OCI-LY7 (cell line): ENCODE measurements around the gene ANKS1B. TPM values are rescaled to one million over a fixed set of nuclear protein-coding genes. Genes with fewer than 3 reads are reported as not detected.
"Not testable (repeated sequence)": the region's sequence is repeated elsewhere in the genome, so short reads cannot be mapped to it uniquely, and the experiment has no call there.

Experiments
- BruUV-seq: library from RNA; stranded (reverse); fragments of 400-500 nt; replicated peaks from 2 replicates; lab custom pipeline; 2021; lab: Mats Ljungman, UMichigan
- CTCF ChIA-PET: fragments of 300-600 bp; sonication (Branson Sonifier 250); formaldehyde crosslinking; loops from one replicate; lab custom pipeline; 2022; ENCODE audit warnings: antibody characterized with exemption; ENCODE audit not compliant: unreplicated experiment; lab: Charles Lee
- POLR2A ChIA-PET: fragments of 300-600 bp; sonication (Branson Sonifier 250); formaldehyde crosslinking; loops from one replicate; lab custom pipeline; 2022; ENCODE audit warnings: antibody characterized with exemption; lab: Charles Lee
- DNase-seq: peaks from one replicate; pipeline ENCODE4 v3.0.0-alpha.2; 2015; ENCODE audit warnings: low spot score
- H2AFZ ChIP-seq: fragments of 200-600 bp; sonication (generic), shearing (Covaris generic); 2 replicates; pipeline ENCODE4 v1.6.1; 2014; ENCODE audit warnings: mild to moderate bottlenecking, antibody characterized with exemption, low read length, moderate library complexity
- H3K27ac ChIP-seq: fragments of 200-600 bp; sonication (generic); 2 replicates; pipeline ENCODE4 v1.5.1; 2014; ENCODE audit warnings: mixed run types, low read depth, mild to moderate bottlenecking, moderate library complexity, low read length, inconsistent platforms; ENCODE audit not compliant: poor library complexity, severe bottlenecking
- H3K36me3 ChIP-seq: fragments of 200-600 bp; sonication (generic); 2 replicates; pipeline ENCODE4 v1.6.1; 2014; ENCODE audit warnings: mild to moderate bottlenecking, antibody characterized with exemption, low read length, moderate library complexity, mixed read lengths; ENCODE audit not compliant: insufficient read depth
- H3K4me1 ChIP-seq: fragments of 200-600 bp; sonication (generic); 2 replicates; pipeline ENCODE4 v1.5.1; 2014; ENCODE audit warnings: mild to moderate bottlenecking, low read length; ENCODE audit not compliant: insufficient read depth, poor library complexity, severe bottlenecking
- H3K4me2 ChIP-seq: fragments of 200-600 bp; sonication (generic); 2 replicates; pipeline ENCODE4 v1.6.1; 2014; ENCODE audit warnings: mild to moderate bottlenecking, low read length
- H3K4me3 ChIP-seq: fragments of 200-600 bp; sonication (generic); 2 replicates; pipeline ENCODE4 v1.5.1; 2014; ENCODE audit warnings: mild to moderate bottlenecking, low read depth, low read length; ENCODE audit not compliant: poor library complexity, severe bottlenecking
- H3K79me2 ChIP-seq: fragments of 200-600 bp; sonication (generic); 2 replicates; pipeline ENCODE4 v1.6.1; 2016; ENCODE audit warnings: low read depth, mild to moderate bottlenecking, low read length, moderate library complexity, mixed read lengths; ENCODE audit not compliant: insufficient read depth
- H3K9me2 ChIP-seq: fragments of 200-600 bp; sonication (generic); 2 replicates; pipeline ENCODE4 v1.6.1; 2016; ENCODE audit warnings: mild to moderate bottlenecking, low read length, mixed read lengths; ENCODE audit not compliant: insufficient read depth
- H3K9me3 ChIP-seq: fragments of 200-600 bp; sonication (generic); 2 replicates; pipeline ENCODE4 v1.6.1; 2014; ENCODE audit warnings: mild to moderate bottlenecking, mixed run types, low read length, mixed read lengths
- H4K20me1 ChIP-seq: fragments of 200-600 bp; sonication (generic); 2 replicates; pipeline ENCODE4 v1.6.1; 2014; ENCODE audit warnings: mild to moderate bottlenecking, antibody characterized with exemption, low read length, moderate library complexity, mixed read lengths; ENCODE audit not compliant: insufficient read depth
- EZH2phosphoT487 ChIP-seq: fragments of 200-600 bp; sonication (generic); IDR thresholded peaks from 2 replicates; pipeline ENCODE4 v1.6.1; 2018; ENCODE audit warnings: low read depth, borderline replicate concordance, mild to moderate bottlenecking, mixed run types, antibody characterized with exemption, low read length, moderate library complexity, mixed read lengths
- intact Hi-C: fragments of 100-400 bp; cut with micrococcal nuclease; formaldehyde crosslinking; loops from one replicate; pipeline ENCODE4 v1.10.0; 2022; ENCODE audit not compliant: unreplicated experiment
- total RNA-seq, 2 experiments: library from RNA; depleted of rRNA in 1 of 2; stranded (reverse); fragments of >200 nt in 1 of 2; shearing (Covaris generic) in 1 of 2; gene quantifications; 2 replicates each; pipeline ENCODE4 v1.2.3, GENCODE V29; 2014 to 2022
- TF ChIP-seq, protein P1 (sequence below): fragments of 200-600 bp; sonication (generic); conservative IDR thresholded peaks from 2 replicates; pipeline ENCODE4 v1.5.1; 2014; ENCODE audit warnings: mild to moderate bottlenecking, antibody characterized with exemption, low read length, moderate library complexity, mixed read lengths

The ANKS1B gene
- total RNA-seq, 2 experiments from 2014 or later: 2.9 to 6.0 TPM

- no peak overlapping the region for H3K27ac ChIP-seq
- BruUV-seq: no TSS peak
- intact Hi-C loops: no loop called here
- no peak for DNase-seq
- H4K20me1 ChIP-seq: no peaks in the 10 kb centered on the region
- no peaks in the 10 kb centered on the region for H3K4me1 ChIP-seq
- no peaks in the 10 kb centered on the region for H3K9me2 ChIP-seq
- no peak overlapping the region for H3K4me3 ChIP-seq
- no peaks in the 10 kb centered on the region for H3K36me3 ChIP-seq
- CTCF ChIA-PET: no interaction called here
- H3K4me2 ChIP-seq: no peak overlapping the region
- TF ChIP-seq EZH2phosphoT487: no peak
- TF ChIP-seq, protein P1, sequence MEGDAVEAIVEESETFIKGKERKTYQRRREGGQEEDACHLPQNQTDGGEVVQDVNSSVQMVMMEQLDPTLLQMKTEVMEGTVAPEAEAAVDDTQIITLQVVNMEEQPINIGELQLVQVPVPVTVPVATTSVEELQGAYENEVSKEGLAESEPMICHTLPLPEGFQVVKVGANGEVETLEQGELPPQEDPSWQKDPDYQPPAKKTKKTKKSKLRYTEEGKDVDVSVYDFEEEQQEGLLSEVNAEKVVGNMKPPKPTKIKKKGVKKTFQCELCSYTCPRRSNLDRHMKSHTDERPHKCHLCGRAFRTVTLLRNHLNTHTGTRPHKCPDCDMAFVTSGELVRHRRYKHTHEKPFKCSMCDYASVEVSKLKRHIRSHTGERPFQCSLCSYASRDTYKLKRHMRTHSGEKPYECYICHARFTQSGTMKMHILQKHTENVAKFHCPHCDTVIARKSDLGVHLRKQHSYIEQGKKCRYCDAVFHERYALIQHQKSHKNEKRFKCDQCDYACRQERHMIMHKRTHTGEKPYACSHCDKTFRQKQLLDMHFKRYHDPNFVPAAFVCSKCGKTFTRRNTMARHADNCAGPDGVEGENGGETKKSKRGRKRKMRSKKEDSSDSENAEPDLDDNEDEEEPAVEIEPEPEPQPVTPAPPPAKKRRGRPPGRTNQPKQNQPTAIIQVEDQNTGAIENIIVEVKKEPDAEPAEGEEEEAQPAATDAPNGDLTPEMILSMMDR: no peak
- H2AFZ ChIP-seq: no peak overlapping the region
- POLR2A ChIA-PET: no interaction called here
- no peaks in the 10 kb centered on the region for H3K9me3 ChIP-seq
- no peaks in the 10 kb centered on the region for H3K79me2 ChIP-seq
These were observed 1013.8 kb downstream of the ANKS1B start for GRCh38 chr12:98970950-98971349.

DNA sequence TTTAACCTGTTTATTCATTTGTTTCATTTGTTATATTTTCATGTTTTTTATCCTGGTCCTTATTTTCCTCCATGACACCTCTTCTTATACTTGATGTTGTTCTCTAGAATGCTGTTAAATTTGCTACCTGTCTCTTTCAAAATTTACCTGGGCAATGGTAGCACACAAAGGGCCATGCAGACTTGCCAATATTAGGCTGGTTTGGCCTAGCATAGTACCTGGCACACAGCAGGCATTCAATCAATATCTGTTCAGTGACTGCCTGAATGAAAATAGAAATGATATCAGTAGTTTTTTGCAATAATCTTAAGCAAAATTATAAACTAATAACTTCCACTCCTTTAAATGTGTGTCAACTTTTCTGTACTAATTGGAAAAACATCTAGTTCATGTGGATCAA, 1014.5 kb downstream of the ANKS1B start:
- Histone ChIP-seq H2AFZ (no peak overlapping the region), H3K9me2 (no peaks in the 10 kb centered on the region), H3K9me3 (no peaks in the 10 kb centered on the region), H3K27ac (no peak overlapping the region), H3K4me1 (no peaks in the 10 kb centered on the region), H3K36me3 (no peaks in the 10 kb centered on the region), H3K4me3 (no peak overlapping the region), H3K4me2 (no peak overlapping the region), H4K20me1 (no peaks in the 10 kb centered on the region), H3K79me2 (no peaks in the 10 kb centered on the region)
- intact Hi-C loops: no loop called here
- DNase-seq: no peak
- BruUV-seq: no TSS peak
- ChIA-PET CTCF (no interaction called here), POLR2A (no interaction called here)
- TF ChIP-seq, protein P1: no peak

DNA sequence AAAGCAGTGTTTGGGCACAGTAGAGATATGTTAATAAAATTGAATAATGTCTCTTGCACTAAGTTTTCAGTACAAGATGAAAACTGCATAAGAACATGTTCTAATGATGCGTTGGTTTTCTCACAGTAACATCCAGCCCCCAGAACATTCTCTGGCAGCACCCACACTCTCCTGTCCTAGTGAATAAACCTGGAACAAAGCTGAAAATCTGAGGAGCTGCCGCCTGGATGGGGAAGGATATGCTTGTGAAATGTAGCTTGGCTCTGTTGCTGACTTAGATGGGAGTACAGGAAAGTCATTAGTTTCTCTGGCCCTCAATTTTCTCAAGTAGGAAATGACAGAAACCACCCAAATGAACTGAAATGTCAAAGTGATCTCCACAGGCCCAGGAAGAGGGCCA, 1015.8 kb downstream of the ANKS1B start:
- no peaks in the 10 kb centered on the region for H4K20me1 ChIP-seq
- no TSS peak for BruUV-seq
- ChIA-PET CTCF (no interaction called here), POLR2A (no interaction called here)
- no peak for DNase-seq
- no peak overlapping the region for H3K4me2 ChIP-seq
- H3K27ac ChIP-seq: no peak overlapping the region
- no peaks in the 10 kb centered on the region for H3K9me3 ChIP-seq
- no peaks in the 10 kb centered on the region for H3K79me2 ChIP-seq
- H3K9me2 ChIP-seq: no peaks in the 10 kb centered on the region
- no peaks in the 10 kb centered on the region for H3K4me1 ChIP-seq
- H2AFZ ChIP-seq: no peak overlapping the region
- no peaks in the 10 kb centered on the region for H3K36me3 ChIP-seq
- intact Hi-C loops: no loop called here
- H3K4me3 ChIP-seq: no peak overlapping the region
- TF ChIP-seq, protein P1: no peak
- TF ChIP-seq EZH2phosphoT487: no peak

- H4K20me1 ChIP-seq, H3K36me3 ChIP-seq, H3K27ac ChIP-seq, H3K79me2 ChIP-seq, DNase-seq, H3K9me3 ChIP-seq, H3K4me1 ChIP-seq, CTCF ChIA-PET, H2AFZ ChIP-seq, H3K9me2 ChIP-seq, H3K4me2 ChIP-seq, H3K4me3 ChIP-seq, BruUV-seq: not testable (repeated sequence)
- POLR2A ChIA-PET: interaction anchor here (0.8 to 1.4 kb wide), 3 partner anchors 9 to 42 kb away, joined by 3 to 5 read pairs (median 3); no protein-coding TSS in a partner anchor
- intact Hi-C loops: loop anchor here (5.0 kb wide), 1 partner anchor 40 kb away; no protein-coding TSS in a partner anchor
These were observed 1027.6 kb downstream of the ANKS1B start for GRCh38 chr12:98957135-98957534.
